ENCODE results near the gene MTCL1. TPM values are rescaled to one million over a fixed set of nuclear protein-coding genes. Genes with fewer than 3 reads are reported as not detected.

MTCL1 gene
- polyA plus RNA-seq, 1 donor = 24.0 TPM

DNA sequence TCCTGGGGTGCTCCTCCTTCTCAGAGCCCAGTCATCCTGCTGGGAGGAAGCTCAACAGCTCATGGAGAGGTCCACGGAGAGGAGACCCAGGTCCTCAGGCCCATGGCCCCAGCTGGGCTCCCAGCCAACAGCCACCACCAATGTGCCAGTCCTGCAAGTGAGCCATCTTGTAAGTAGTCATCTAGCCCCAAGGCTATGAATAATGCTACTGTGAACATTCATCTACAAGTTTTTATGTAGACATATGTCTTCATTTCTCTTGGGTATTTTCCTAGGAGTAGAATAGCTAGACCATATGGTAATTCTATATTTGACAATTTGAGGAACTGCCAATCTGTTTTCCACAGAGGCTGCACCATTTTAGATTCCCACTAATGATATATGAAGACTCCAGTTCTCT is 166.1 kb downstream of the MTCL1 start:
- Histone ChIP-seq H3K36me3 (ENCODE audit: control insufficient read depth, insufficient read depth, low read length) (no peaks in the 10 kb centered on the region), H3K4me1 (ENCODE audit: control insufficient read depth, insufficient read depth, low read length) (no peaks in the 10 kb centered on the region), H3K9me3 (ENCODE audit: control insufficient read depth, low read depth, low read length) (no peaks in the 10 kb centered on the region), H3K4me3 (ENCODE audit: low read length) (no peak overlapping the region), H3K27me3 (ENCODE audit: control insufficient read depth, insufficient read depth, low read length) (no peaks in the 10 kb centered on the region), H3K27ac (ENCODE audit: low read length) (no peak overlapping the region)
- no peak for DNase-seq
- no CpG with 5 or more reads among the region's 1 CpG for WGBS (ENCODE audit: insufficient coverage, low lambda C conversion rate)

- Histone ChIP-seq H3K9me3 (ENCODE audit: control insufficient read depth, low read depth, low read length) (no peaks in the 10 kb centered on the region), H3K27me3 (ENCODE audit: control insufficient read depth, insufficient read depth, low read length) (no peaks in the 10 kb centered on the region), H3K27ac (ENCODE audit: low read length) (no peak overlapping the region), H3K4me1 (ENCODE audit: control insufficient read depth, insufficient read depth, low read length) (no peaks in the 10 kb centered on the region), H3K4me3 (ENCODE audit: low read length) (no peak overlapping the region), H3K36me3 (ENCODE audit: control insufficient read depth, insufficient read depth, low read length) (no peaks in the 10 kb centered on the region)
- no CpG with 5 or more reads among the region's 7 CpGs for WGBS (ENCODE audit: insufficient coverage, low lambda C conversion rate)
- DNase-seq = no peak
Measured at GRCh38 chr18:8874872-8875271, 169.5 kb downstream of the MTCL1 start.

- peaks cover 7% of the 10 kb centered on the region for H3K9me3 ChIP-seq (ENCODE audit: control insufficient read depth, low read depth, low read length)
- H3K4me1 ChIP-seq (ENCODE audit: control insufficient read depth, insufficient read depth, low read length) = no peaks in the 10 kb centered on the region
- no peaks in the 10 kb centered on the region for H3K36me3 ChIP-seq (ENCODE audit: control insufficient read depth, insufficient read depth, low read length)
- no peak overlapping the region for H3K27ac ChIP-seq (ENCODE audit: low read length)
- DNase-seq = no peak
- no peak overlapping the region for H3K4me3 ChIP-seq (ENCODE audit: low read length)
- WGBS (ENCODE audit: insufficient coverage, low lambda C conversion rate) = 74% methylated on average over 2 of the region's 5 CpGs
- H3K27me3 ChIP-seq (ENCODE audit: control insufficient read depth, insufficient read depth, low read length) = no peaks in the 10 kb centered on the region
Measured at GRCh38 chr18:8876887-8877286, 171.5 kb downstream of the MTCL1 start.

GRCh38 chr18:8881103-8881502 is 175.7 kb downstream of the MTCL1 start:
- Histone ChIP-seq H3K4me3 (ENCODE audit: low read length) (no peak overlapping the region), H3K27me3 (ENCODE audit: control insufficient read depth, insufficient read depth, low read length) (no peaks in the 10 kb centered on the region), H3K4me1 (ENCODE audit: control insufficient read depth, insufficient read depth, low read length) (no peaks in the 10 kb centered on the region), H3K9me3 (ENCODE audit: control insufficient read depth, low read depth, low read length) (peaks cover 7% of the 10 kb centered on the region), H3K36me3 (ENCODE audit: control insufficient read depth, insufficient read depth, low read length) (no peaks in the 10 kb centered on the region), H3K27ac (ENCODE audit: low read length) (no peak overlapping the region)
- DNase-seq = no peak
- 100% methylated on average over 1 of the region's 1 CpG for WGBS (ENCODE audit: insufficient coverage, low lambda C conversion rate)

Other genes starting within 250 kb of the MTCL1 start
- 27.5 TPM for gene RAB12, start 96.1 kb upstream of the MTCL1 start, polyA plus RNA-seq

Measured in large intestine (tissue), 3 donors.